ENCODE results near the gene GIMAP1.
"Not testable (repeated sequence)": the region's sequence is repeated elsewhere in the genome, so short reads cannot be mapped to it uniquely, and the experiment has no call there.

GIMAP1 gene

GRCh38 chr7:150716368-150716767, at the start of gene GIMAP1:
Gene GIMAP1 (plus strand): TSS chr7:150716613. CDS start chr7:150719048, 2,435 bp downstream.
- H3K36me3 ChIP-seq (ENCODE audit: control insufficient read depth, low read depth, low read length), result no peaks in the 10 kb centered on the region
- H3K9ac ChIP-seq (ENCODE audit: low read length), result no peak within 1 kb of the TSS
- no peak within 1 kb of the TSS for H3K4me3 ChIP-seq (ENCODE audit: low read length)
- H3K4me1 ChIP-seq (ENCODE audit: control insufficient read depth, low read depth, low read length), result no peaks in the 10 kb centered on the region
- H3K9me3 ChIP-seq (ENCODE audit: control insufficient read depth, low read depth, low read length), result no peaks in the 10 kb centered on the region
- H3K27me3 ChIP-seq (ENCODE audit: control insufficient read depth, insufficient read depth, low read length), result peaks cover 25% of the 10 kb centered on the region
- no peak within 1 kb of the TSS for H3K27ac ChIP-seq (ENCODE audit: low read length)

- no peaks in the 10 kb centered on the region for H3K9me3 ChIP-seq (ENCODE audit: control insufficient read depth, low read depth, low read length)
- H3K9ac ChIP-seq (ENCODE audit: low read length), result no peak overlapping the region
- no peak overlapping the region for H3K27ac ChIP-seq (ENCODE audit: low read length)
- no peaks in the 10 kb centered on the region for H3K4me1 ChIP-seq (ENCODE audit: control insufficient read depth, low read depth, low read length)
- no peaks in the 10 kb centered on the region for H3K36me3 ChIP-seq (ENCODE audit: control insufficient read depth, low read depth, low read length)
- H3K27me3 ChIP-seq (ENCODE audit: control insufficient read depth, insufficient read depth, low read length), result no peaks in the 10 kb centered on the region
- H3K4me3 ChIP-seq (ENCODE audit: low read length), result no peak overlapping the region
These were observed 47.9 kb upstream of the GIMAP1 start for GRCh38 chr7:150668472-150668911.

- Histone ChIP-seq H3K27ac (ENCODE audit: low read length) (no peak overlapping the region), H3K9ac (ENCODE audit: low read length) (no peak overlapping the region), H3K27me3 (ENCODE audit: control insufficient read depth, insufficient read depth, low read length) (no peaks in the 10 kb centered on the region), H3K4me1 (ENCODE audit: control insufficient read depth, low read depth, low read length) (no peaks in the 10 kb centered on the region), H3K9me3 (ENCODE audit: control insufficient read depth, low read depth, low read length) (no peaks in the 10 kb centered on the region), H3K36me3 (ENCODE audit: control insufficient read depth, low read depth, low read length) (no peaks in the 10 kb centered on the region), H3K4me3 (ENCODE audit: low read length) (no peak overlapping the region)
These were observed 47.4 kb upstream of the GIMAP1 start for GRCh38 chr7:150668977-150669376.

- H3K9me3 ChIP-seq (ENCODE audit: control insufficient read depth, low read depth, low read length); H3K4me3 ChIP-seq (ENCODE audit: low read length); H3K27ac ChIP-seq (ENCODE audit: low read length); H3K36me3 ChIP-seq (ENCODE audit: control insufficient read depth, low read depth, low read length); H3K4me1 ChIP-seq (ENCODE audit: control insufficient read depth, low read depth, low read length); H3K27me3 ChIP-seq (ENCODE audit: control insufficient read depth, insufficient read depth, low read length); H3K9ac ChIP-seq (ENCODE audit: low read length): not testable (repeated sequence)
These were observed 44.4 kb upstream of the GIMAP1 start for GRCh38 chr7:150671798-150672585.

GRCh38 chr7:150675714-150676113, 40.7 kb upstream of the GIMAP1 start:
- Histone ChIP-seq H3K27me3 (ENCODE audit: control insufficient read depth, insufficient read depth, low read length) (no peaks in the 10 kb centered on the region), H3K36me3 (ENCODE audit: control insufficient read depth, low read depth, low read length) (no peaks in the 10 kb centered on the region), H3K4me3 (ENCODE audit: low read length) (no peak overlapping the region), H3K9me3 (ENCODE audit: control insufficient read depth, low read depth, low read length) (no peaks in the 10 kb centered on the region), H3K9ac (ENCODE audit: low read length) (no peak overlapping the region), H3K27ac (ENCODE audit: low read length) (no peak overlapping the region), H3K4me1 (ENCODE audit: control insufficient read depth, low read depth, low read length) (no peaks in the 10 kb centered on the region)

- not testable (repeated sequence) for H3K36me3 ChIP-seq (ENCODE audit: control insufficient read depth, low read depth, low read length); H3K9ac ChIP-seq (ENCODE audit: low read length); H3K9me3 ChIP-seq (ENCODE audit: control insufficient read depth, low read depth, low read length); H3K4me3 ChIP-seq (ENCODE audit: low read length); H3K4me1 ChIP-seq (ENCODE audit: control insufficient read depth, low read depth, low read length); H3K27ac ChIP-seq (ENCODE audit: low read length); H3K27me3 ChIP-seq (ENCODE audit: control insufficient read depth, insufficient read depth, low read length)
These were observed 40.1 kb upstream of the GIMAP1 start for GRCh38 chr7:150676276-150676675.

GRCh38 chr7:150676854-150677253, 39.6 kb upstream of the GIMAP1 start:
- H3K27ac ChIP-seq (ENCODE audit: low read length); H3K36me3 ChIP-seq (ENCODE audit: control insufficient read depth, low read depth, low read length); H3K4me3 ChIP-seq (ENCODE audit: low read length); H3K4me1 ChIP-seq (ENCODE audit: control insufficient read depth, low read depth, low read length); H3K27me3 ChIP-seq (ENCODE audit: control insufficient read depth, insufficient read depth, low read length); H3K9ac ChIP-seq (ENCODE audit: low read length); H3K9me3 ChIP-seq (ENCODE audit: control insufficient read depth, low read depth, low read length): not testable (repeated sequence)

GRCh38 chr7:150678601-150679000, 37.8 kb upstream of the GIMAP1 start:
- H3K4me1 ChIP-seq (ENCODE audit: control insufficient read depth, low read depth, low read length); H3K9me3 ChIP-seq (ENCODE audit: control insufficient read depth, low read depth, low read length); H3K27ac ChIP-seq (ENCODE audit: low read length); H3K4me3 ChIP-seq (ENCODE audit: low read length); H3K9ac ChIP-seq (ENCODE audit: low read length); H3K27me3 ChIP-seq (ENCODE audit: control insufficient read depth, insufficient read depth, low read length); H3K36me3 ChIP-seq (ENCODE audit: control insufficient read depth, low read depth, low read length): not testable (repeated sequence)

- not testable (repeated sequence) for H3K27ac ChIP-seq (ENCODE audit: low read length); H3K4me3 ChIP-seq (ENCODE audit: low read length); H3K9ac ChIP-seq (ENCODE audit: low read length); H3K9me3 ChIP-seq (ENCODE audit: control insufficient read depth, low read depth, low read length); H3K36me3 ChIP-seq (ENCODE audit: control insufficient read depth, low read depth, low read length); H3K4me1 ChIP-seq (ENCODE audit: control insufficient read depth, low read depth, low read length); H3K27me3 ChIP-seq (ENCODE audit: control insufficient read depth, insufficient read depth, low read length)
These were observed 36.0 kb upstream of the GIMAP1 start for GRCh38 chr7:150680364-150680763.

GRCh38 chr7:150685219-150686029, 31.0 kb upstream of the GIMAP1 start, which contains the start of gene GIMAP2:
Gene GIMAP2 (plus strand): TSS chr7:150685706. CDS start chr7:150687060, 1,354 bp downstream.
- Histone ChIP-seq H3K9ac (ENCODE audit: low read length) (no peak within 1 kb of the TSS), H3K27ac (ENCODE audit: low read length) (no peak within 1 kb of the TSS), H3K36me3 (ENCODE audit: control insufficient read depth, low read depth, low read length) (no peaks in the 10 kb centered on the region), H3K27me3 (ENCODE audit: control insufficient read depth, insufficient read depth, low read length) (no peaks in the 10 kb centered on the region), H3K4me1 (ENCODE audit: control insufficient read depth, low read depth, low read length) (no peaks in the 10 kb centered on the region), H3K4me3 (ENCODE audit: low read length) (no peak within 1 kb of the TSS), H3K9me3 (ENCODE audit: control insufficient read depth, low read depth, low read length) (no peaks in the 10 kb centered on the region)

- Histone ChIP-seq H3K27me3 (ENCODE audit: control insufficient read depth, insufficient read depth, low read length) (no peaks in the 10 kb centered on the region), H3K4me1 (ENCODE audit: control insufficient read depth, low read depth, low read length) (no peaks in the 10 kb centered on the region), H3K27ac (ENCODE audit: low read length) (no peak overlapping the region), H3K4me3 (ENCODE audit: low read length) (no peak overlapping the region), H3K9ac (ENCODE audit: low read length) (no peak overlapping the region), H3K36me3 (ENCODE audit: control insufficient read depth, low read depth, low read length) (no peaks in the 10 kb centered on the region), H3K9me3 (ENCODE audit: control insufficient read depth, low read depth, low read length) (no peaks in the 10 kb centered on the region)
These were observed 30.3 kb upstream of the GIMAP1 start for GRCh38 chr7:150686030-150686631.

All from iPS-18a (cell line).